ENCODE measurements around the gene CYTL1.

DNA sequence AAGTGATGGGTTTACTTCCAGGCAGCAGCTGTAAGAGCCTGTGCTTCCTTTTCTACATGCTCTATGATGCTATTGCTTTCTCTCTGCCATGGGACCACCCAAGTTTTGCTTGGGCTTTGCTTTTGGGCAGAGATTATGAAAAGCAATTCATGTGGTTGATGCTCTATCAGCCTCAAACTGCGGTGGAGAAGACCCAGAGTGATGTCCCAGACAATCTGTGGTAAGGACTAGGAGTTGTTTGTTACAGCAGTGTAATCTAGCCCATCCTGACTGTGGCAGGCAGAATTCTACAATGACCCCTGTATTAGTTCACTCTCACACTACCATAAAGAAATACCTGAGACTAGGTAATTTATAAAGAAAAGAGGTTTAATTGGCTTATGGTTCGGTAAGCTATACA is 9.2 kb upstream of the CYTL1 start:
- TF ChIP-seq POLR2A (IDR thresholded peaks at IDR 0.05; ENCODE audit: low read length) (no peak), GATA1 (IDR thresholded peaks at IDR 0.05; ENCODE audit: low read depth, low read length) (no peak)

All from erythroblast (primary cell).